HG02973 (cell line): Measurements from ENCODE around the gene FBXW8.
"Not testable (repeated sequence)": the region's sequence is repeated elsewhere in the genome, so short reads cannot be mapped to it uniquely, and the experiment has no call there.

Experiments
- ATAC-seq: cut with Tn5 transposase; IDR thresholded peaks from one replicate; pipeline ENCODE4 v1.9.1; 2021; ENCODE audit warnings: moderate library complexity; ENCODE audit not compliant: unreplicated experiment

The FBXW8 gene

GRCh38 chr12:117050060-117050459, 139.3 kb downstream of the FBXW8 start:
- ATAC-seq, result no peak

DNA sequence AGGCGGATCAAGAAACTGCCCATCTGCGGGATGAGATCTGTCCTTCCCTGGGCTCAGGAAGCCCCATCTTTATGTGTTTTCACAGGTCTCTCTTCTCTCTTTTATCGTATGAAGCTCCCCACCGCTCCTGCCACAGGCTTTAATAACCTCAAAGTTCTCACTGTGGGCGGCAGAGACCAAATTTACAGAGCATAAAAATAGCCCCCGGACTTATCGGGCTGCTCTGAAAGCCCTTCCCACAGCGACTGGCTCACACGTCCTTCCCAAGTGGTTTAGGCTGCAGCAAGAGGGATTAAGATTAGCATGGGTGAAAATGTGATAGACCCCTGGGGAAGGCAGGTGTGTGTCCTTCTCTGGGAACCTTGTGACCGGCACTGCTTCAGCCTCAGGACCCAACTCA, 140.6 kb downstream of the FBXW8 start:
- ATAC-seq, result no peak

DNA sequence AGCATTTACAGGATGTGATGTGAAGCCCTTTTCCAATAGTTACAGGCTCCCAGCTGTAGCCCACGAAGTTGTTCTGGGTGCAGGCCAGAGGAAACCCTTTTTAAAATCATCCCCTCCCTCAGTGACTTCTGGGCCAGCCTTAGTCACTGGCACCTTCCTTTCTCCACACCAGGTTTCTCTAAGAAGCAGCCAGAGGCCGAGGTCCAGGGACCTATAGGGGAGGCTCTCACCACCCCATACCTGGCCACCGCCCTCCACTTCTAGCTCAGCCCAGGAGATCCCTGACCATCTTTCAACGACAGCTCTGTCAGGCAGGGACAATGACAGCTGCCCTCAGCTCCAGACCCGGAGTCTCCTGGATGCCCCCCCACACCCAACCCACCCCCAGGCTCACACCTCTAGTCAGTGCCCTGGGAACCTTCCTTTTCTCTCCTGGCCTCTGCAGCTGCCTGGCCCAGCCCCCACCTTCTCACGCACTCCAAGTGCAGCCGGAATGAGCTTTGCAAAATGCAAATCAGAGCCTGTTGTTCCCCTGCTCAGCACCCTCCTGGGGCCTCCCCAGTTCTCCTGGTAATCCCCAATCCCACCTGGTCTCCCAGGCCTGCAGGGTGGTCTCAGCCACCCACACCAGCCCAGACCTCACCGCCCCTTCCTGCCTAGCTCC, 141.8 kb downstream of the FBXW8 start:
- no peak for ATAC-seq

DNA sequence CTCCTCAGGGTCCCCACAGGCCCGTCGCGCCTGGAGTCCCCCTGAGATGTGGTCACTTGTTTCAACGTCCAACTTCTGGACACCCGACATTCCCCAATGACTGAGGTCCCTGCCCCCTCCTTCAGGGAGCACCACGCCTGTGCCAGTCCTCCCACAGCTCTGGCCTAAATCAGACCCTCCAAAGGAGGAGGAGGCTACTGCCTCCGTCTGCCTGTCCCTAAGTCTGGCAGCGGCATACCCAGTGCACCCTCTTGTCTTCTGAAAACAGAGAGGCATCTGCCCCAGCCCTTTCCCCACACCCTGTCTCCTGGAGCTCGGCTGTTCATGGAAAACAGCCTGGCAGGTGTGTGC, 142.3 kb downstream of the FBXW8 start:
- no peak for ATAC-seq

GRCh38 chr12:117053597-117054201, 142.9 kb downstream of the FBXW8 start:
- ATAC-seq, result no peak

GRCh38 chr12:117054279-117054678, 143.5 kb downstream of the FBXW8 start:
- ATAC-seq, result no peak

GRCh38 chr12:117057626-117058025, 146.9 kb downstream of the FBXW8 start:
- not testable (repeated sequence) for ATAC-seq

DNA sequence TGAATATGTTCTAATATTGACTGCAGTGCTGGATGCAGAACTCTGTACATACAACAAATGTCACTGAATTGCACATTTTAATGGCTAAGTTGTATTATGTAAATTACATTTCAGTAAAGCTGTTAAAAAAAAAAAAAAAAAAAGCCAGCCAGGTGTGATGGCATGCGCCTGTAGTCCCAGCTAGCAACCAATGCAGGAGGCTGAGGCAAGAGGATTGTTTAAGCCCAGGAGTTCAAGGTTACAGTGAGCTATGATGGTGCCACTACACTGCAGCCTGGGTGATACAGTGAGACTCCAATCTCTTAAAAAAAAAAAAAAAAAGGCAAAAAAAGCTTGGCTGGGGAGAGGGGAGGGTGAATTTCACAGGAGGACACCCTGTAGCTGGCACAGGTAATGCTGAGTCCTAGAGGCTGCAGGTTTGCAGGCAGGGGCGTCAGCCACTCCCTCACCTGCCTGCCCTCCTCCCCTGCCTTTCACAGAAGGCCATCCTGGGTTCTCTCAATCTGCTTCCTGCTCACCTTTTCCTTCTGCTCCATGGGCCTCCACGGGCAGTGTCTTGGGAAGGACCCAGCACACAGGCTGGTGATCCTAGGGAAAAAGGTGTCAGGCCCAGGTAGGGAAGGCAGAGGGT, 147.8 kb downstream of the FBXW8 start:
- no peak for ATAC-seq

GRCh38 chr12:117059156-117059555, 148.4 kb downstream of the FBXW8 start:
- ATAC-seq, result no peak

DNA sequence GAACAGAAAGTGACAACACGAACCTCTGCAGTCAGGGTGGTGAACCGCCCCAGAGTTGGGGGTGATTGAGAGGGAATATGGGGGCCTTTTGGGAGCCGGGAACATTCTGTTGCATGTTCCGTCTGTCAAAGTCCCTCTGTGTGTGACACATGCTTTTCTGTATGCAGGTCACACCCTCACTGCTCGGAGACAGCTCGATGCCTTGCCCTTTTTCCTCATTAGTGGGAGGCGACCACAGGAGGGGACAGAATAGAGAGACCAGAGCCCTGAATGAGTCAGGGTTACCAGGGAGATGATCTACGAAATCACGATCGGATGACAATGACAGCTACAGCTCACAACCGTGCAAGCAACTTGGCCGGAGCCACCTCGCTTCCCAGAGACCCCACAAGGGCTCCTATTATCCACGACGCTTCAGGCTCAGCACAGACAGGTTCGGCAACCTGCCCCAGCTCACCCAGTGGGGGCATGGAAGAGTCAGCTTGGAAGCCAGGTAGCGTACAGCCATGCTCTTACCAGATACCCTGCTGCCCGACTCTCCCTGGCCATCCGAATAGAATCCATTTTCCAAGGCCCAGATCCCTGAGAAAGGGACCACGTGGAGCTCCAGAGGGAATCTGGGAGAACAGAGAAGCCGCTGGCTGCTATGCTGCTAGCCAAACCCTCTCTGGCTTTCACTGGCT, 149.6 kb downstream of the FBXW8 start:
- no peak for ATAC-seq

- ATAC-seq, result no peak
Measured at GRCh38 chr12:117060929-117061305, 150.2 kb downstream of the FBXW8 start.

DNA sequence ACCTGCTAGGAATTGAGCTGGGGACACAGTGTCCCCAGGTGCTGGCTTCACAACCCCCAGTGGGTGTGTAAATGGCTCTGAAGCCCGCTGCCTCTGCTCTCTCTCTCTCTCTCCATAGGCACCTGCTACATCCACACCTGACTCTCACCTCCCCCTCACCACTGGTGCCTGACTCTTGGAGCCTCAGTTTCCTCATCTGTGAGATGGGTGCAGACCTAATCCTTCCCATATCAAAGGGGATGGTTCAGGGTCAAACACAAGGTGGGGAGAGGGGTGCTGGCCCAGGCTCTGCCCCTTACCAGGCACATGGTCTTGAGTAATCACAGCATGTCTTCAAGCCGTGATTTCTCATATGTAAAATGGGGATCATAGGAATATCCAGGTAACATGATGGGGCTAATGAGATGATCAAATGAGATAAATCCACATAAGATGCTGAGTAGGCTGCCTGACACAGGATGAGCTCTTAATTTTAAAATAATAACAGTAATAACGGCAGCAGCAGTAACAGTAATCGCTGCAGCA, 150.9 kb downstream of the FBXW8 start:
- no peak for ATAC-seq

DNA sequence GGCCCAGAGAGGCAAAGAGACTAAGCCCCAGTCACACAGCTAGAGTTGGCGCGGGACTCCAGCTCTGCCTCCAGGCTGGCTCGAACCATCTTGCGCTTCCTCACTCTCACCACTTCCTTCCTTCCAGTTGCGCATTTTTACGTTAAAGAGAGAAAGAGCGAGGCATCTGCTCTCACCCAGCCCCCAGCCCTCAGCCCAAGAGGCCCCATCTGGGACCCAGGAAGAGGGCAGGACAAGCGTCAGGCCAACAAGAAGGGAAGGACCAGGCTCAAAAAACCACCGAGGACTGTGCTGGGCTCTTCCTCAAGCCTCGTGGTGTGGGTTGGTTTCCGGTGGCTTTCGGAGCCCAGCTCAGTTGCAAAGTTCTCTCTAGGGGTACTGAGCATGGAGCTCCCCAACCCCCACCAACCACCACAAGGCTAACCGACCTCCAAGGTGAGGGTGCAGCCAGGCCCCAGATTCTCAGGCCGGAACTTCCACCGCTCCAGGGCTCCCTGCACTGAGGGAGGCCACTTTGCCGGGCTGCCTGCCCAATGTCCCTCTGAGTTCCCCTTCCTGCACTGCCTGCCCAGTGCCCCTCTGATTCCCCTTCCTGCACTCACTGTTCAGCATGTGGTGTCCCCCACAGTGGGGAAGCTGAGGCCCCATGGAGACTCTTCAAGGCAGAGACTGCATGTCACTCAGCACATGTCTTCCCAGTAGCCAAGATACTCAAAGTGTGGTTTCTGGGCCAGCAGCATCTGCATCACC, 152.6 kb downstream of the FBXW8 start:
- no peak for ATAC-seq

DNA sequence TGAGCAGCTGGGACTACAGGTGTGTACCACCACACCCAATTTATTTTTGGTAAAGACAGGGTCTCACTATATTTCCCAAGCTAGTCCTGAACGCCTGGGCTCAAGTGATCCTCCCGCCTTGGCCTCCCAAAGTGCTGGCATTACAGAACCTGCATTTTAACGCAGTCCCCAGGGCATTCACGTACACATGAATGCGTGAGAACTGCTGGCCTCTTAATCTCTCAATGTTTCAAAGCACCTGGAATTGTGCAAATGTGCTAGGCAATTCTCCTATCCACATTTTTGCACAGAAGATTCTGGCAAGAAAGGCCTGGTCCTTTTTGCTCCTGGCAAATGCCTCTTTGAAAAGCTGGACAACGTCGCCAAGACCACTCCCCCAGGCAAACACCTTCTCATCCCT, 153.3 kb downstream of the FBXW8 start:
- no peak for ATAC-seq

GRCh38 chr12:117064596-117064995, 153.8 kb downstream of the FBXW8 start:
- no peak for ATAC-seq

DNA sequence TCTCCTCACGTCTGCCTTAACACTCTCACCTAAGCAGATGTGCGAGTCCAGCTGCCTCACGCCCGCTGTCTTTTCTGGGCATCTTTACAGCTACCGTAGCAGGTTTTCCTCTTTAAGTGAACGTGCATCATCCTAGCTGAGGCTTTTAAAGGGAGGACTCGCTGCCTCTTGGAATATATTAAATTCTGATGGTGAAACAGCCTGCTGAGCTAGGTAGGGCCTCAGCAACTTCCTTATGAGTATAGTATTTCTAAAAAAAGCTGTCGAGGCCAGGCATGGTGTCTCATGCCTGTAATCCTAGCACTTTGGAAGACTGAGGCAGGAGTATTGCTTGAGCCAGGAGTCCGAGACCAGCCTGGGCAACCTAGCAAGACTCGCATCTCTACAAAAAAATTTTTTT, 156.3 kb downstream of the FBXW8 start:
- ATAC-seq, result no peak

- ATAC-seq, result no peak
Measured at GRCh38 chr12:117067638-117068037, 156.9 kb downstream of the FBXW8 start.

GRCh38 chr12:117068492-117068891, 157.7 kb downstream of the FBXW8 start:
- no peak for ATAC-seq

DNA sequence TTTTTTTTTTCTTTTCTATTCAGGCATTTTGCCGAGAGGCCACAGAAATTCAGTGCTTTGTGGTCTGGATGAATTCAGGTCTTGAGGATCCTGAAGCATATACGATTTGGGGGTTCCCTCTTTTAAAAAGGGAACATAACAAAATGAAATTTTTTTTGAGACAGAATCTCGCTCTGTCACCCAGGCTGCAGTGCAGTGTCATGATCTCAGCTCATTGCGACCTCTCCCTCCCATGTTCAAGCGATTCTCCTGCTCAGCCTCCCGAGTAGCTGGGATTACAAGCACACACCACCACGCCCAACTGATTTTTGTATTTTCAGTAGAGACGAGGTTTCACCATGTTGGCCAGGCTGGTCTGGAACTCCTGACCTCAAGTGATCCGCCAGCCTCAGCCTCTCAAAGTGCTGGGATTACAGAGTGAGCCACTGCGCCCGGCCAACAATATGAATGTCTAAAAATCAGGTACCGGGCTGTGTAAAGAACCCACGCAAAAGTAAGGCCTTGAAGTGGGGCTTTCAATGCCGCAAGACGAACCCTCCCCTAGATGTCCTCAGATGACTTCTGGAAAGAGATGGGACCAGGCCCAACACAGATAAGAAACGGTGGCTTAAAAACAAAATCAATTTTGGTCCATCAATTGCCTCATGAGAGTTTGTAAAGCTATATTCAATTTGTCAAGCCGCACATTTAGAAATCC, 158.5 kb downstream of the FBXW8 start:
- ATAC-seq, result no peak
